T-helper 22 cell (primary cell): ENCODE results near the gene GRB7.
"Not testable (repeated sequence)": the region's sequence is repeated elsewhere in the genome, so short reads cannot be mapped to it uniquely, and the experiment has no call there.

Source experiments
- DNase-seq: peaks from one replicate; pipeline ENCODE4 v3.0.0-alpha.2; 2020; ENCODE audit warnings: low read depth

Gene GRB7

GRCh38 chr17:39737760-39738567 lies at the start of gene GRB7:
GRB7 (plus strand) TSS chr17:39737938; CDS start chr17:39742302, 4,364 bp downstream.
- DNase-seq = no peak

- no peak for DNase-seq
Measured at GRCh38 chr17:39688475-39688835, 49.3 kb upstream of the GRB7 start.

GRCh38 chr17:39688945-39689344 lies 48.8 kb upstream of the GRB7 start:
- DNase-seq = no peak

GRCh38 chr17:39694593-39694992 lies 43.1 kb upstream of the GRB7 start:
- DNase-seq = no peak

- no peak for DNase-seq
Measured at GRCh38 chr17:39695089-39695474, 42.7 kb upstream of the GRB7 start.

- no peak for DNase-seq
Measured at GRCh38 chr17:39696731-39697130, 41.0 kb upstream of the GRB7 start.

- DNase-seq = no peak
Measured at GRCh38 chr17:39697961-39698360, 39.8 kb upstream of the GRB7 start.

- DNase-seq = not testable (repeated sequence)
Measured at GRCh38 chr17:39699157-39699817, 38.5 kb upstream of the GRB7 start.

- DNase-seq = no peak
Measured at GRCh38 chr17:39699818-39700147, 38.0 kb upstream of the GRB7 start, which contains the start of gene ERBB2. ERBB2 (plus strand) TSS chr17:39700064; CDS start chr17:39700239, 175 bp downstream.

GRCh38 chr17:39700148-39700987 lies 37.4 kb upstream of the GRB7 start:
- no peak for DNase-seq

GRCh38 chr17:39701012-39701783 lies 36.5 kb upstream of the GRB7 start:
- DNase-seq = no peak

GRCh38 chr17:39701784-39702422 lies 35.8 kb upstream of the GRB7 start:
- DNase-seq = no peak

- DNase-seq = no peak
Measured at GRCh38 chr17:39702901-39703893, 34.5 kb upstream of the GRB7 start.

GRCh38 chr17:39703913-39704312 lies 33.8 kb upstream of the GRB7 start:
- DNase-seq = no peak

GRCh38 chr17:39704821-39705551 lies 32.8 kb upstream of the GRB7 start:
- DNase-seq = no peak

GRCh38 chr17:39705786-39706348 lies 31.9 kb upstream of the GRB7 start:
- DNase-seq = no peak

- no peak for DNase-seq
Measured at GRCh38 chr17:39706383-39706782, 31.4 kb upstream of the GRB7 start.

- DNase-seq = no peak
Measured at GRCh38 chr17:39706921-39707337, 30.8 kb upstream of the GRB7 start.
